GM18858 (cell line): ENCODE results near the gene ATP10A.
"Not testable (repeated sequence)": the region's sequence is repeated elsewhere in the genome, so short reads cannot be mapped to it uniquely, and the experiment has no call there.

Source experiments
- ATAC-seq: cut with Tn5 transposase; IDR thresholded peaks from one replicate; pipeline ENCODE4 v1.9.1; 2021; ENCODE audit not compliant: unreplicated experiment

ATP10A gene

GRCh38 chr15:25776071-25776746 lies 86.9 kb downstream of the ATP10A start:
- no peak for ATAC-seq

- ATAC-seq: peak; percentile 93
Observed at GRCh38 chr15:25775317-25775912, 87.7 kb downstream of the ATP10A start.

DNA sequence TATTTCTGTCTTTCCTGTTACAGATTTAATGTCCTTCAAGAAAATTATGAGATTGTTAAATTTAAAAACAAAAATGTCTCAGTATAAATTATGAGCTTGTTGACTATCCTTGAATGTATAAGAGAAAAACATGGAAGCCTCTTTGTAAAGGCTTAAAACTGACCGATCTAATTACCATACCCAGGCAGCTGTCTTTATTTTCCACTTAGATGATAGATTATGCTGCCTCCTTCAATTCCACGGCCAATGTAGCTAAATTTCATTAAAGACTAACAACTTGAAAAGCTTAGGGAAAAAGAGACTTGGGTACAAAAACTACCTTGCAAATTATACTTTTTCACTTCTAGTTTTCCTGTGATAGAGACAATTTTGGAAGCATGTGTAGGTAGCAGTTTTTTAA lies 88.3 kb downstream of the ATP10A start:
- no peak for ATAC-seq

DNA sequence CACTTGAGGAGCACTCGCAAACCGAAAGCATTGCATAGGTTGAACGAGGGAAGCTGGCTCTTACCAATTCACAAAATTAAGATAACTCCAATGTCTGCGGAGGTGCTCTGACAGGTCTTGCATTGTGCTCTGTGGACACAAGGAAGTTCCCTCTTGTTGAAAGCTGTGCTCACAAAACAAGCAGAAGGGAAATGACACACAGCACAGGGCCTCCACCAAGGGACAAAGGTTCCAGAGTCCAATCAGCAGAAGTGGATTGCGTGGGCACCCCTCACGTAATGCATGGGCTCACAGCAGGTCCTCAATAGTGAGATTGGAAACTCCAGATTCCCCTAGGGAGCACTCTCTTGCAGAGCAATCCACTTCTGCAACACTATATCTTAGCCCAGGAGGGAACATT lies 89.9 kb downstream of the ATP10A start:
- no peak for ATAC-seq

GRCh38 chr15:25772500-25772899 lies 90.6 kb downstream of the ATP10A start:
- no peak for ATAC-seq

GRCh38 chr15:25771736-25772135 lies 91.4 kb downstream of the ATP10A start:
- not testable (repeated sequence) for ATAC-seq

DNA sequence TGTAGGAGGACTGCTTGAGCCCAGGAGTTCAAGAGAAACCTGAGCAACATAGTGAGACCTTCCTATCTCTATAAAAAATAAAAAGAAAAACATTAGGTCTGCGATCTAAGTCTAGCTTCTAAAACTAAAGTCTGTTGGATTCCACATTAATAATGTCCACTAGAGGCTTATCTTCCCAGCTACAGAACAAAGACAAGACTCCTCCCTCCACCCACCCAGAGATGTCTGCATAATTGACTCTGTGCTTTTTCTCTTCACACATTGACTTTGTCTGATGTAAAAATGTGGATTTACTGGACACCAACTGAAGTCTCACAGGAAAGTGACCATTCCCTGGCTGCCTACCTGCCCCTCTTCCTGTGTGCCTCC lies 91.8 kb downstream of the ATP10A start:
- no peak for ATAC-seq

DNA sequence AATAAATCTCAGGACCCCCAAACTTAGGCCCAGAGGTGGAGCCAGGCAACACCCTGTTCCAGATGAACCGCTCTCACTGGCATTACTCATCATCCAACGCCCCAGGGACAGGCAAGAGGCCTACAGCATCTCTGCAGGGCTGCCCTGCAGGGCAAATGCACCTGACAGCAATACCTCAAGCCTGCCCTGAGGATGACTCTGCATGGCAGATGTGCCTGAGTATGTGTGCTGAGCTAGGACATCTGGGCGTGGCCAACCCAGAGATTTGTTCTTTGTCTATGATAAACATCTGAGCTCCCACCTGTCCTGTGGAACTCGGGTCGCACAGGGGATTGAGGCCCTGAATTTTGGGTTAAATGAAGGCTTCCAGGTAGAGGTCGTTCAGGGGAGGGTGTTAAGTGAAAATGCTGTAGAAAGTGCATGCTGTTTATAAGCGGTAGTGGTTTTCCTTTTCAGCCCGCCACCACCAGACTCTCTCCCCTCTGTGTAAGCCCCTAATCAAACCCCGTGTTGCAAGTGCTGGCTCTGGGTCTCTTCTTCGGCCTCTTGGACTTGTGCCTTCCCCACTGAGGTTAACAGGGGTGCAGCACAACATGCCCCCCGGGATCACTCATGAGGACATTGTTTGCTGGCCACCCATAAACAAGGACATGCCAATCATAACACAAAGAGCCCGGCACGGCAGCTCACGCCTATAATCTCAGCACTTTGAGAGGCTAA lies 92.3 kb downstream of the ATP10A start:
- no peak for ATAC-seq

- ATAC-seq: no peak
Observed at GRCh38 chr15:25770031-25770430, 93.1 kb downstream of the ATP10A start.

DNA sequence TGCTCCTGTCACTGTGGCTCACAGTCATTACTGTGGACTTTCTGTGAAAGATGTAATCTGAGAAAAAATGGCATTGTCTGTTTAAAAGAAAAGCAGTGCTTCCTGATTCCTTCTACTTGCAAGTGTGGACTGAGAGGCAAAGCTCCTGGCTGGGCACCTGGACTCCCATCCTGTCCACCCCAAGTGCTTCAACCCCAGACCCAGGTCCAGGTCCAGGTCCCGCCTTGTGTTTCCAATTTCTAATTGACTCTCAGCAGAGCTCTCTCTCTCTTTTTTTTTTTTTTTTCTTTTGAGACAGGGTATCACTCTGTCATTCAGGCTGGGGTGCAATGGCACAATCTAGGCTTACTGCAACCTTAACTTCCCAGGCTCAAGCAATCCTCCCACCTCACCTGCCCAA lies 94.9 kb downstream of the ATP10A start:
- no peak for ATAC-seq

GRCh38 chr15:25767356-25768151 lies 95.6 kb downstream of the ATP10A start:
- no peak for ATAC-seq

DNA sequence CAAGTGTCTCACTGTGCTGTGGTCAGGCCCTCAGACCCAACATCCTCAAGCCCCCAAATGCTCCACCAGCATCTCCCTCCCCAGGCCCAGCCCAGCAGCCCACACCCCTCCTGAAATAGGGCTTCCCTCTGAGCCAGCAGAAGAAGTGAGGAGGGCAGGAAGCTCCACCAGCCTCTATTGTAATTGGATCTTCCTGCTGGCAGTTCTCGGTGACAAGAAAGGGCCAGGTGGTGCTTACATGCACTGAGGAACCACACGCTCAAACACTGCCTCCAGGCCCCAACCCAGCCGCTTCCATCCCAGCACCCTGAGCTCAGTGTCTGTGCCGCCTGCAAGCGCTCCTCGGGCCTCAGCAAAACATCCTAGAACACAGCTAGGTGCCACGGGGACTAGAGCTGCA lies 96.7 kb downstream of the ATP10A start:
- no peak for ATAC-seq

GRCh38 chr15:25764980-25765735 lies 98.0 kb downstream of the ATP10A start:
- no peak for ATAC-seq

DNA sequence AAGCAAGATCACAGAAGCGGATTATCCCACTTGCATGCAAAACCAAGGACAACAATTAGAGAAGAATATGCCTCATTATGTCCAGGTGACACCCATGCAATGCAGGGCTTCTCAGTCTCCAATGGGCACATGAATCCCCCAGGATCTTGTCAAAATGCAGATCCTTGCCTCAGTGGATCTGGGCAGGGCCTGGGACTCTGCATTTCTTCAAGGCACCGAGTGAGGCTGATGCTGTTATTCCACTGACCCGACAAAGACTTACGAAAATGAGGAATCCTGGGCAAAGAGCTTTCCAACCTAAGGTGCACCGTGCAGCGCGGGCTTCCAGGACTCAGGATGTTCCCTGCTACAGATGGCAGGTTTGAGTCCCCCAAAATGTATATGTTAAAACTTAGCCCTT lies 99.2 kb downstream of the ATP10A start:
- no peak for ATAC-seq

DNA sequence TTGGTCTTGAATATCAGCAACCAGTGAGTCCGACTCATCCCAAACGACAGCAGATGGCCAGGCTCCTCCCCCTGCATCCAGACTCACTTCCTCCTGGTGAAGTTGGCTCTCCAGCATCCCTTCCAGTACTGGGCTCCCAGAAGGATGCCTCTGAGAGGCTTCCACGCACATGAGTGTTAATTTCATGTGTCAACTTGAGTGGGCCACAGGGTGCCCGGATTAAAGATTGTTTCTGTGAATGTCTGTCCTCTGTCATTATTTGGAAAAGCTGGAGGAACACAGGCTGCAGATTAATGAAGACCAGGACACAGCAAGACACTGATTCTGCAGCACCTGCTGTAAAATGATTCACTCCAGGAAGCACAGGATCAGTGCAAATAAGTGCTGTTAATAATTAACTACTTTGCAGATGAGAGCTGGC lies 99.8 kb downstream of the ATP10A start:
- no peak for ATAC-seq

- no peak for ATAC-seq
Observed at GRCh38 chr15:25761971-25762662, 101.0 kb downstream of the ATP10A start.

DNA sequence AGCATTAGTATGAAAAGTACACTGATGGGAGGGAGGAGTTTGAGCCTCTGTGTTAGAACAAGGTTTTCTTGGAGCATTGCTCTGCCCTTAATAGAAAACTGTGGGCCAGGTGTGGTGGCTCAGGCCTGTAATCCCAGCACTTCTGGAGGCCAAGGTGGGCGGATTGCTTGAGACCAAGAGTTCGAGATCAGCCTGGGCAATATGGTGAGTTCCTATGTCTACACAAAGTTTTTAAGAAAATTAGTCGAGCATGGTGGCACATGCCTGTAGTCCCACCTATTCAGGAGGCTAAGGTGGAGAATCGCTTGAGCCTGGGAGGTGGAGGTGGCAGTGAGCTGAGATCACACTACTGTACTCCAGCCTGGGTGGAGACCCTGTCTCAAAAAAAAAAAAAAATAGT lies 103.7 kb downstream of the ATP10A start:
- no peak for ATAC-seq

- not testable (repeated sequence) for ATAC-seq
Observed at GRCh38 chr15:25758612-25759011, 104.5 kb downstream of the ATP10A start.

DNA sequence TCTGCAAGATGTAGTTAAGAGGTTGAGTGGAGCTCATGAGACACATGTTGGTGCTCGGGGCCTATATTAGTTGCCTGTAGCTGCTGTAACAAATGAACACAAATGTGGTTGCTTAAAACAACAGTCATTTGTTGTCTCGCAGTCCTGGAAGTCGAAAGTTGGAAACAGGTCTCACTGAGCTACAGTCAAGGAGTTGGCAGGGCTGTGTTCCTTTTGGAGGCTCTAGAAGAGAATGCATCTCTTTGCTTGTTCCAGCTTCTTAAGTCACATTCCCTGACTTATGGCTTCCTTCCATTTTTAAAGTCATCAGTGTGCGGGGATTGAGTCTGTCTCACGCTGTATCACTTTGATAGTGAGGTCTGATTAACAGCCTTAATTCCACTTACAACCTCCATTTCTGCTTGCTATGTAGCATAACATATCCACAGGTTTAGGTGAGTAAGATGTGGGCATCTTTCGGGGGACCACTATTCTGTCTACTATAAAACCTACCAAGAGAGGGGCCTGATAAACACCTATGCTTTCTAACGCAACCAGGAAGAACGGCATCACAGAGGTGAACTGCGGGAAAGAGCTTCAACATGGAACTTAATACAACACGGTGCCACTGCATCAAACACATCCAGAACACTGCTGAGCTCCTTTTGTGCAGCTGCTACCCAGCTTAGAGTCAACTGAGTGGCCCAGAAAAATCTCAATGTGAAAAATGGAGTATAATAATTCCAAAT lies 119.4 kb downstream of the ATP10A start:
- no peak for ATAC-seq
